GM23338 (cell line): ENCODE measurements around the gene MVB12B. TPM values are rescaled to one million over a fixed set of nuclear protein-coding genes. Genes with fewer than 3 reads are reported as not detected.

Experiments used
- ATAC-seq: fragments of 200-7000 bp; cut with Tn5 transposase; 3 replicates; pipeline ENCODE4 v1.9.1; 2020
- DNase-seq: peaks from one replicate; pipeline ENCODE4 v3.0.0-alpha.2; 2015; ENCODE audit warnings: low spot score
- H2AFZ ChIP-seq: fragments of 200-600 bp; sonication (generic); 2 replicates; pipeline ENCODE4 v1.8.0; 2016; ENCODE audit warnings: antibody characterized with exemption, mild to moderate bottlenecking, moderate library complexity
- H3F3A ChIP-seq: fragments of 200-600 bp; sonication (generic); replicated peaks from 2 replicates; pipeline ENCODE4 v1.8.0; 2017; ENCODE audit warnings: antibody characterized with exemption, mixed run types, low read depth
- H3K27ac ChIP-seq: fragments of 200-600 bp; sonication (generic); 2 replicates; pipeline ENCODE4 v1.6.1; 2016; ENCODE audit warnings: low read depth
- H3K27me3 ChIP-seq: fragments of 200-600 bp; sonication (generic); 2 replicates; pipeline ENCODE4 v1.8.0; 2016; ENCODE audit warnings: mild to moderate bottlenecking, mixed run types, moderate library complexity; ENCODE audit not compliant: insufficient read depth
- H3K36me3 ChIP-seq: fragments of 200-600 bp; sonication (generic); 2 replicates; pipeline ENCODE4 v1.8.0; 2016; ENCODE audit warnings: mild to moderate bottlenecking; ENCODE audit not compliant: insufficient read depth
- H3K4me1 ChIP-seq: fragments of 200-600 bp; sonication (generic); 2 replicates; pipeline ENCODE4 v1.8.0; 2016; ENCODE audit warnings: mild to moderate bottlenecking, moderate library complexity; ENCODE audit not compliant: insufficient read depth
- H3K4me2 ChIP-seq: fragments of 200-600 bp; sonication (generic); 2 replicates; pipeline ENCODE4 v1.7.1; 2017; ENCODE audit warnings: mixed run types
- H3K4me3 ChIP-seq: fragments of 200-600 bp; sonication (generic); 2 replicates; pipeline ENCODE4 v1.6.1; 2016; ENCODE audit warnings: mixed run types
- H3K79me2 ChIP-seq: fragments of 200-600 bp; sonication (generic); replicated peaks from 2 replicates; pipeline ENCODE4 v1.8.0; 2017; ENCODE audit warnings: mild to moderate bottlenecking; ENCODE audit not compliant: insufficient read depth
- H3K9me2 ChIP-seq: fragments of 200-600 bp; sonication (generic); 2 replicates; pipeline ENCODE4 v1.8.0; 2017; ENCODE audit not compliant: insufficient read depth
- H4K20me1 ChIP-seq: fragments of 200-600 bp; sonication (generic); replicated peaks from 2 replicates; pipeline ENCODE4 v1.8.0; 2017; ENCODE audit warnings: mild to moderate bottlenecking; ENCODE audit not compliant: insufficient read depth
- H3K27ac Mint-ChIP-seq: 2 replicates; pipeline ENCODE4 v1.8.0; 2020; ENCODE audit warnings: inconsistent platforms, mild to moderate bottlenecking, moderate library complexity, mixed read lengths
- H3K27me3 Mint-ChIP-seq: 3 replicates; pipeline ENCODE4 v1.8.0; 2022; ENCODE audit warnings: low read depth, mild to moderate bottlenecking, moderate library complexity, mixed read lengths, inconsistent platforms; ENCODE audit not compliant: insufficient read depth, poor library complexity
- H3K36me3 Mint-ChIP-seq: 3 replicates; pipeline ENCODE4 v1.8.0; 2021; ENCODE audit warnings: low read depth, mild to moderate bottlenecking, inconsistent platforms, moderate library complexity, mixed read lengths
- H3K4me1 Mint-ChIP-seq: 3 replicates; pipeline ENCODE4 v1.8.0; 2020; ENCODE audit warnings: mild to moderate bottlenecking, inconsistent platforms, mixed read lengths
- H3K4me3 Mint-ChIP-seq: 3 replicates; pipeline ENCODE4 v1.8.0; 2021; ENCODE audit warnings: moderate library complexity, mild to moderate bottlenecking, inconsistent platforms, mixed read lengths
- H3K9me3 Mint-ChIP-seq: 3 replicates; pipeline ENCODE4 v1.8.0; 2020; ENCODE audit warnings: moderate library complexity, mild to moderate bottlenecking, inconsistent platforms, mixed read lengths
- CREB1 ChIP-seq: fragments of 250-450 bp; sonication (Bioruptor Pico); IDR thresholded peaks from 2 replicates; pipeline ENCODE4 v1.5.0; 2020; ENCODE audit warnings: low read depth, mild to moderate bottlenecking, moderate library complexity
- ETS1 ChIP-seq: IDR thresholded peaks from 2 replicates; pipeline ENCODE4 v1.6.1; 2016; ENCODE audit warnings: antibody characterized with exemption
- EZH2phosphoT487 ChIP-seq: fragments of 200-600 bp; sonication (generic); IDR thresholded peaks from one replicate; pipeline ENCODE4 v1.8.1; 2018; ENCODE audit warnings: antibody characterized with exemption; ENCODE audit not compliant: unreplicated experiment
- JUNB ChIP-seq: IDR thresholded peaks from one replicate; pipeline ENCODE4 v1.6.1; 2016; ENCODE audit warnings: antibody characterized with exemption; ENCODE audit not compliant: unreplicated experiment
- STAT1 ChIP-seq: IDR thresholded peaks from one replicate; pipeline ENCODE4 v1.6.1; 2016; ENCODE audit warnings: antibody characterized with exemption; ENCODE audit not compliant: unreplicated experiment
- ZNF114 ChIP-seq: fragments of 250-450 bp; sonication (Bioruptor Pico); IDR thresholded peaks from 2 replicates; pipeline ENCODE4 v1.5.0; 2020; ENCODE audit warnings: mild to moderate bottlenecking, moderate library complexity
- ZNF331 ChIP-seq: fragments of 250-450 bp; sonication (Bioruptor Pico); IDR thresholded peaks from 2 replicates; pipeline ENCODE4 v1.5.0; 2020; ENCODE audit warnings: low read depth, mild to moderate bottlenecking, moderate library complexity
- ZNF462 ChIP-seq: fragments of 250-450 bp; sonication (Bioruptor Pico); IDR thresholded peaks from 2 replicates; pipeline ENCODE4 v1.5.0; 2020; ENCODE audit warnings: mild to moderate bottlenecking, moderate library complexity
- polyA plus RNA-seq: library from polyadenylated mRNA; unstranded; fragments of >200 nt; fragmentation: Nextera tagmentation; extraction: Ambion mirVana; gene quantifications from 2 replicates; pipeline ENCODE4 v1.2.1, GENCODE V29; 2016
- total RNA-seq: library from RNA; depleted of rRNA; stranded (reverse); fragments of >200 nt; shearing (Covaris generic); gene quantifications from 2 replicates; pipeline ENCODE4 v1.2.3, GENCODE V29; 2014

The MVB12B gene
- total and polyA plus RNA-seq, 2 experiments from 2014 or later = 1.9 to 6.6 TPM

GRCh38 chr9:126498331-126498730 is 171.7 kb downstream of the MVB12B start:
- Histone ChIP-seq H2AFZ (no peak overlapping the region), H3K9me2 (no peaks in the 10 kb centered on the region), H3K4me3 (no peak overlapping the region), H3K79me2 (no peaks in the 10 kb centered on the region), H3K36me3 (no peaks in the 10 kb centered on the region), H3K4me2 (no peak overlapping the region), H3K27ac (no peak overlapping the region), H4K20me1 (no peaks in the 10 kb centered on the region), H3F3A (0 out of 2 replicates have a peak, but pooled peaks cover 4% of the 10 kb centered on the region), H3K4me1 (peaks cover 2% of the 10 kb centered on the region; the same call in 1 of the 2 replicates), H3K27me3 (peaks cover 15% of the 10 kb centered on the region)
- no peak for ATAC-seq
- no peak for DNase-seq
- Mint-ChIP-seq H3K9me3 (no peaks in the 10 kb centered on the region), H3K36me3 (no peaks in the 10 kb centered on the region), H3K27me3 (peaks cover 15% of the 10 kb centered on the region), H3K4me1 (peaks cover 16% of the 10 kb centered on the region), H3K4me3 (no peak overlapping the region), H3K27ac (no peak overlapping the region)
- TF ChIP-seq CREB1 (no peak), ETS1 (no peak), STAT1 (no peak), ZNF114 (CRISPR knock-in tag) (no peak), JUNB (no peak), ZNF462 (CRISPR knock-in tag) (no peak), EZH2phosphoT487 (no peak), ZNF331 (CRISPR knock-in tag) (no peak)
